ENCODE results near the gene KCNH8. TPM values are rescaled to one million over a fixed set of nuclear protein-coding genes. Genes with fewer than 3 reads are reported as not detected.

Gene KCNH8
- total and polyA plus RNA-seq, 2 donors (not counting 1 experiment from before 2014, with no cell fraction given) = under 0.01 TPM; not detected in 1

DNA sequence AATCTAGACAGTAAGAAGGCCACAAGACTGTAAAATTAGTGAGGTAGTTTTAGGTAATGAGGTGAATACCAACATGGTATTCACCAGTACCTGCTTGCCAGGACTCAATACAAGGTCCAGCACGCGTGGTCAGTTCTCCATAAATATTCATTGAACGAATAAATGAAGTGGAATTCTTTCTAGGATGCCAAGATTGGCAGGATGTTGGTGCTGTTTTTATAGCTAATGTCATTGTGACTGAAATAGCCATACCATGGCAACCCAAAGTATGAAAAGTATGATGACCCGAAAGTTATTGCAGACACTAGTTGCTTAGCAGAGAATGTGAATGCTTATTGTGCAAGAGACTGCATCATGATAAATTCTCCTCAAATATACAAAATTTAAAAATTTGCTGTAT is 307.2 kb downstream of the KCNH8 start:
- Histone ChIP-seq H3K4me2 (ENCODE audit: extremely low read depth, insufficient read depth, low read length) (no peak overlapping the region), H3K79me2 (ENCODE audit: control insufficient read depth, insufficient read depth, low read length) (no peaks in the 10 kb centered on the region), H3K4me3 (replicated peaks in 1 of 4; ENCODE audit: control extremely low read depth in 1 of 4, insufficient read depth in 1 of 4, low read depth in 3 of 4, low read length in 4 of 4) (no peak overlapping the region), H3K4me1 (ENCODE audit: control insufficient read depth, extremely low read depth, insufficient read depth, low read length) (no peaks in the 10 kb centered on the region), H3K27ac (ENCODE audit: insufficient read depth, low read length) (no peak overlapping the region), H3K27me3 (ENCODE audit: control insufficient read depth, insufficient read depth, low read length) (no peaks in the 10 kb centered on the region), H3K9ac (ENCODE audit: insufficient read depth, low read length) (no peak overlapping the region), H3K9me3 (ENCODE audit: control insufficient read depth, insufficient read depth, low read depth, low read length) (no peaks in the 10 kb centered on the region), H3K36me3 (ENCODE audit: control insufficient read depth, insufficient read depth, low read length) (no peaks in the 10 kb centered on the region), H2AFZ (ENCODE audit: low read length) (no peak overlapping the region), H4K20me1 (ENCODE audit: control insufficient read depth, extremely low read depth, insufficient read depth, low read length) (no peaks in the 10 kb centered on the region)
- TF ChIP-seq, protein P1, sequence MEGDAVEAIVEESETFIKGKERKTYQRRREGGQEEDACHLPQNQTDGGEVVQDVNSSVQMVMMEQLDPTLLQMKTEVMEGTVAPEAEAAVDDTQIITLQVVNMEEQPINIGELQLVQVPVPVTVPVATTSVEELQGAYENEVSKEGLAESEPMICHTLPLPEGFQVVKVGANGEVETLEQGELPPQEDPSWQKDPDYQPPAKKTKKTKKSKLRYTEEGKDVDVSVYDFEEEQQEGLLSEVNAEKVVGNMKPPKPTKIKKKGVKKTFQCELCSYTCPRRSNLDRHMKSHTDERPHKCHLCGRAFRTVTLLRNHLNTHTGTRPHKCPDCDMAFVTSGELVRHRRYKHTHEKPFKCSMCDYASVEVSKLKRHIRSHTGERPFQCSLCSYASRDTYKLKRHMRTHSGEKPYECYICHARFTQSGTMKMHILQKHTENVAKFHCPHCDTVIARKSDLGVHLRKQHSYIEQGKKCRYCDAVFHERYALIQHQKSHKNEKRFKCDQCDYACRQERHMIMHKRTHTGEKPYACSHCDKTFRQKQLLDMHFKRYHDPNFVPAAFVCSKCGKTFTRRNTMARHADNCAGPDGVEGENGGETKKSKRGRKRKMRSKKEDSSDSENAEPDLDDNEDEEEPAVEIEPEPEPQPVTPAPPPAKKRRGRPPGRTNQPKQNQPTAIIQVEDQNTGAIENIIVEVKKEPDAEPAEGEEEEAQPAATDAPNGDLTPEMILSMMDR (conservative IDR thresholded peaks at IDR 0.05 in 1 of 2, IDR thresholded peaks at IDR 0.05 in 1 of 2; ENCODE audit: low read depth in 1 of 2, low read length in 2 of 2) = no peak
- no peak for TF ChIP-seq EZH2 (IDR thresholded peaks at IDR 0.05; ENCODE audit: low read length, missing control alignments)
- DNase-seq (ENCODE audit: low read depth in 2 of 2) = no peak

DNA sequence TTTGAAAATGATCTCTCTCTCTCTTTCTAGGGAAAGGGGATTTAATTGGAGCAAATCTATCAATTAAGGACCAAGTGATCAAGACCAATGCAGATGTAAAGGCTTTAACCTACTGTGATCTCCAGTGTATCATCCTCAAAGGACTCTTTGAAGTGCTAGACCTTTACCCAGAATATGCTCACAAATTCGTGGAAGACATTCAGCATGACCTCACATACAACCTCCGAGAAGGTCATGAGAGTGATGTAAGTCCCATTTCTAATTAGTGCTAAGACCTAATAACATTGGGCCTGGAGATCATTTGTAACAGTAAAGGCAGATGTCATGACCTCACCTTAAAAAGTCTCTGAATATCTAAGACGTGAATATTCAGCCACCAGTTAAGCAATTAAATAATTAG is 308.4 kb downstream of the KCNH8 start:
- no peaks in the 10 kb centered on the region for H4K20me1 ChIP-seq (ENCODE audit: control insufficient read depth, extremely low read depth, insufficient read depth, low read length)
- no peaks in the 10 kb centered on the region for H3K79me2 ChIP-seq (ENCODE audit: control insufficient read depth, insufficient read depth, low read length)
- no peak overlapping the region for H3K4me3 ChIP-seq (replicated peaks in 1 of 4; ENCODE audit: control extremely low read depth in 1 of 4, insufficient read depth in 1 of 4, low read depth in 3 of 4, low read length in 4 of 4)
- H3K4me1 ChIP-seq (ENCODE audit: control insufficient read depth, extremely low read depth, insufficient read depth, low read length) = no peaks in the 10 kb centered on the region
- H3K27me3 ChIP-seq (ENCODE audit: control insufficient read depth, insufficient read depth, low read length) = no peaks in the 10 kb centered on the region
- H3K36me3 ChIP-seq (ENCODE audit: control insufficient read depth, insufficient read depth, low read length) = no peaks in the 10 kb centered on the region
- no peak for TF ChIP-seq EZH2 (IDR thresholded peaks at IDR 0.05; ENCODE audit: low read length, missing control alignments)
- TF ChIP-seq, protein P1 (conservative IDR thresholded peaks at IDR 0.05 in 1 of 2, IDR thresholded peaks at IDR 0.05 in 1 of 2; ENCODE audit: low read depth in 1 of 2, low read length in 2 of 2) = no peak
- DNase-seq (ENCODE audit: low read depth in 2 of 2) = no peak
- no peak overlapping the region for H2AFZ ChIP-seq (ENCODE audit: low read length)
- no peaks in the 10 kb centered on the region for H3K9me3 ChIP-seq (ENCODE audit: control insufficient read depth, insufficient read depth, low read depth, low read length)
- no peak overlapping the region for H3K4me2 ChIP-seq (ENCODE audit: extremely low read depth, insufficient read depth, low read length)
- H3K9ac ChIP-seq (ENCODE audit: insufficient read depth, low read length) = no peak overlapping the region
- no peak overlapping the region for H3K27ac ChIP-seq (ENCODE audit: insufficient read depth, low read length)

DNA sequence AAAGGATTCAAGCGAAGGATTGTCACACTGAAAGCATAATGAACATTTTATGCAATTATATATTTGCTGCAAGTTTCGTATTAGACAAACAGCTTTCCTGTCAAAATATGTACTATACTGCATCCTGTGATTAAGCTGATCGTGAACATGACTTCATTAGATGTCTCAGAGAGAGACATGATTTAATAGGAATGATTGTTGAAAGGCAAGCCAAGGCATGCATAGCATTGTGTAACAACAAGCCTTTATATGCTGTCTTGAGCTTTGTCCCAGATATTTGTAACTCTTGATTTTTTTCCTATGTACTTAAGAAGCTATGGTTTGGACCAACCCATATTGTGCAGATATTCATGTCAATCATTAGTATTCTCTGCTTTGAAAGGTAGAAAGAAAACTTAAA is 309.1 kb downstream of the KCNH8 start:
- no peaks in the 10 kb centered on the region for H3K79me2 ChIP-seq (ENCODE audit: control insufficient read depth, insufficient read depth, low read length)
- no peak for DNase-seq (ENCODE audit: low read depth in 2 of 2)
- no peak overlapping the region for H2AFZ ChIP-seq (ENCODE audit: low read length)
- H3K9me3 ChIP-seq (ENCODE audit: control insufficient read depth, insufficient read depth, low read depth, low read length) = no peaks in the 10 kb centered on the region
- no peaks in the 10 kb centered on the region for H4K20me1 ChIP-seq (ENCODE audit: control insufficient read depth, extremely low read depth, insufficient read depth, low read length)
- H3K4me2 ChIP-seq (ENCODE audit: extremely low read depth, insufficient read depth, low read length) = no peak overlapping the region
- TF ChIP-seq, protein P1 (conservative IDR thresholded peaks at IDR 0.05 in 1 of 2, IDR thresholded peaks at IDR 0.05 in 1 of 2; ENCODE audit: low read depth in 1 of 2, low read length in 2 of 2) = no peak
- no peak for TF ChIP-seq EZH2 (IDR thresholded peaks at IDR 0.05; ENCODE audit: low read length, missing control alignments)
- no peak overlapping the region for H3K27ac ChIP-seq (ENCODE audit: insufficient read depth, low read length)
- H3K4me3 ChIP-seq (replicated peaks in 1 of 4; ENCODE audit: control extremely low read depth in 1 of 4, insufficient read depth in 1 of 4, low read depth in 3 of 4, low read length in 4 of 4) = no peak overlapping the region
- H3K9ac ChIP-seq (ENCODE audit: insufficient read depth, low read length) = no peak overlapping the region
- H3K4me1 ChIP-seq (ENCODE audit: control insufficient read depth, extremely low read depth, insufficient read depth, low read length) = no peaks in the 10 kb centered on the region
- no peaks in the 10 kb centered on the region for H3K27me3 ChIP-seq (ENCODE audit: control insufficient read depth, insufficient read depth, low read length)
- no peaks in the 10 kb centered on the region for H3K36me3 ChIP-seq (ENCODE audit: control insufficient read depth, insufficient read depth, low read length)

Data from fibroblast of lung (primary cell).